SK-N-SH (cell line): Measurements from ENCODE around the gene ARID4A. TPM values are rescaled to one million over a fixed set of nuclear protein-coding genes. Genes with fewer than 3 reads are reported as not detected.

Experiments used
- CTCF ChIA-PET: fragments of 300-600, 350-600 bp; formaldehyde crosslinking; extraction: SDS; loops from one replicate; lab custom pipeline; 2021; lab: Yijun Ruan, JAX
- POLR2A ChIA-PET: fragments of 350-600 bp; sonication (Branson Sonifier 250); formaldehyde crosslinking; extraction: SDS; loops from one replicate; lab custom pipeline; 2020; ENCODE audit warnings: antibody characterized with exemption, inconsistent platforms; lab: Yijun Ruan, JAX
- DNase-seq: peaks from one replicate; pipeline ENCODE4 v3.0.0; 2012
- H2AFZ ChIP-seq: fragments of 200-600 bp; sonication (generic); 2 replicates; pipeline ENCODE4 v1.8.1; 2016; ENCODE audit warnings: antibody characterized with exemption, mild to moderate bottlenecking, low read depth
- H3F3A ChIP-seq: fragments of 200-600 bp; sonication (generic); replicated peaks from 2 replicates; pipeline ENCODE3; 2016; ENCODE audit warnings: antibody characterized with exemption, mild to moderate bottlenecking; ENCODE audit not compliant: insufficient read depth
- H3K27ac ChIP-seq, 2 experiments: fragments of 200-500 bp in 1 of 2; fragments of 200-600 bp in 1 of 2; sonication (Bioruptor generic) in 1 of 2; sonication (generic), shearing (Covaris generic) in 1 of 2; 2 replicates each; pipeline versions ENCODE4 v1.5.1 to v1.6.1; 2014 to 2016; ENCODE audit warnings: low read depth in 2 of 2, inconsistent platforms in 1 of 2, low read length in 1 of 2, mild to moderate bottlenecking in 1 of 2, mixed read lengths in 1 of 2
- H3K27me3 ChIP-seq: fragments of 200-600 bp; sonication (generic), shearing (Covaris generic); 2 replicates; pipeline ENCODE4 v1.6.1; 2016; ENCODE audit warnings: mixed run types; ENCODE audit not compliant: insufficient read depth
- H3K36me3 ChIP-seq, 2 experiments: fragments of 200-500 bp in 1 of 2; fragments of 200-600 bp in 1 of 2; sonication (Bioruptor generic) in 1 of 2; sonication (generic) in 1 of 2; replicated peaks in 1 of 2; 2 replicates each; pipeline versions ENCODE3 to v1.5.1; 2014 to 2016; ENCODE audit warnings: low read length in 1 of 2, mild to moderate bottlenecking in 1 of 2; ENCODE audit not compliant: insufficient read depth in 2 of 2, control insufficient read depth in 1 of 2
- H3K4me1 ChIP-seq, 2 experiments: fragments of 200-500 bp in 1 of 2; fragments of 200-600 bp in 1 of 2; sonication (Bioruptor generic) in 1 of 2; sonication (generic), shearing (Covaris generic) in 1 of 2; 2 replicates each; pipeline versions ENCODE4 v1.5.1 to v1.6.1; 2014 to 2016; ENCODE audit warnings: low read depth in 1 of 2, low read length in 1 of 2, mixed run types in 1 of 2; ENCODE audit not compliant: insufficient read depth in 2 of 2, control insufficient read depth in 1 of 2
- H3K4me2 ChIP-seq: fragments of 200-600 bp; sonication (generic), shearing (Covaris generic); 2 replicates; pipeline ENCODE4 v1.6.1; 2017; ENCODE audit warnings: mixed run types
- H3K4me3 ChIP-seq, 2 experiments: fragments of 200-500 bp in 1 of 2; fragments of 200-600 bp in 1 of 2; sonication (Bioruptor generic) in 1 of 2; sonication (generic), shearing (Covaris generic) in 1 of 2; 2 replicates each; pipeline versions ENCODE4 v1.5.1 to v1.8.1; 2014 to 2016; ENCODE audit warnings: low read depth in 2 of 2, inconsistent platforms in 1 of 2, low read length in 1 of 2, mild to moderate bottlenecking in 1 of 2, mixed read lengths in 1 of 2, moderate library complexity in 1 of 2
- H3K79me2 ChIP-seq: fragments of 200-600 bp; sonication (generic); 2 replicates; pipeline ENCODE4 v1.8.1; 2017; ENCODE audit warnings: mild to moderate bottlenecking; ENCODE audit not compliant: insufficient read depth
- H3K9ac ChIP-seq: fragments of 200-600 bp; sonication (generic); 2 replicates; pipeline ENCODE4 v1.6.1; 2017; ENCODE audit warnings: mixed run types
- H3K9me2 ChIP-seq: fragments of 200-600 bp; sonication (generic); 2 replicates; pipeline ENCODE4 v1.6.1; 2017; ENCODE audit warnings: mixed run types
- H3K9me3 ChIP-seq: fragments of 200-600 bp; sonication (generic); 2 replicates; pipeline ENCODE4 v1.6.1; 2017; ENCODE audit warnings: mixed run types, mild to moderate bottlenecking, moderate library complexity
- H4K20me1 ChIP-seq: fragments of 200-600 bp; sonication (generic); 2 replicates; pipeline ENCODE4 v1.6.1; 2017; ENCODE audit warnings: mild to moderate bottlenecking, mixed run types; ENCODE audit not compliant: insufficient read depth
- CTCF ChIP-seq: fragments of 200-600 bp; sonication (generic); IDR thresholded peaks from 2 replicates; pipeline ENCODE4 v1.6.1; 2017; ENCODE audit warnings: antibody characterized with exemption, mild to moderate bottlenecking, moderate library complexity
- EP300 ChIP-seq, 2 experiments: IDR thresholded peaks; 2 replicates each; pipeline versions ENCODE4 v1.4.0 to v1.6.1; 2012; ENCODE audit warnings: borderline replicate concordance in 1 of 2, low read depth in 1 of 2, low read length in 1 of 2
- JUND ChIP-seq: IDR thresholded peaks from 2 replicates; pipeline ENCODE4 v1.4.0; 2012
- MXI1 ChIP-seq: IDR thresholded peaks from 2 replicates; pipeline ENCODE4 v1.6.1; 2012; ENCODE audit warnings: mild to moderate bottlenecking, low read depth, low read length, improper control_type of control experiment
- POLR2AphosphoS5 ChIP-seq: IDR thresholded peaks from 2 replicates; pipeline ENCODE4 v1.6.1; 2012; ENCODE audit warnings: low read depth, low read length
- SMC3 ChIP-seq: IDR thresholded peaks from 2 replicates; pipeline ENCODE4 v1.6.1; 2012; ENCODE audit warnings: low read depth, low read length, improper control_type of control experiment
- TCF12 ChIP-seq: IDR thresholded peaks from 2 replicates; pipeline ENCODE4 v1.4.0; 2012
- USF1 ChIP-seq: IDR thresholded peaks from 2 replicates; pipeline ENCODE4 v1.4.0; 2012; ENCODE audit warnings: low read depth, borderline replicate concordance
- WGBS: methylation state at CpG from one replicate; pipeline ENCODE4 v1.1.6; 2017; ENCODE audit warnings: low lambda C conversion rate; 5-methylcytosine and 5-hydroxymethylcytosine counted together
- polyA plus RNA-seq, 3 experiments: library from polyadenylated mRNA; depleted of rRNA; stranded (reverse); fragments of >200 nt; gene quantifications; 2 replicates each; pipeline ENCODE4 v1.2.3, GENCODE V29; 2012
- TF ChIP-seq, protein P1 (sequence below): IDR thresholded peaks from 2 replicates; pipeline ENCODE4 v1.6.1; 2012; ENCODE audit warnings: mild to moderate bottlenecking, low read depth, low read length, moderate library complexity
- TF ChIP-seq, protein P2 (sequence below): fragments of 150-350 bp; IDR thresholded peaks from 2 replicates; pipeline ENCODE4 v1.6.1; 2016; ENCODE audit warnings: mild to moderate bottlenecking, low read depth, low read length

Gene ARID4A
- polyA plus RNA-seq, 1 of the 3 experiments (the other 2 are of a cell fraction), result 4.6 TPM

DNA sequence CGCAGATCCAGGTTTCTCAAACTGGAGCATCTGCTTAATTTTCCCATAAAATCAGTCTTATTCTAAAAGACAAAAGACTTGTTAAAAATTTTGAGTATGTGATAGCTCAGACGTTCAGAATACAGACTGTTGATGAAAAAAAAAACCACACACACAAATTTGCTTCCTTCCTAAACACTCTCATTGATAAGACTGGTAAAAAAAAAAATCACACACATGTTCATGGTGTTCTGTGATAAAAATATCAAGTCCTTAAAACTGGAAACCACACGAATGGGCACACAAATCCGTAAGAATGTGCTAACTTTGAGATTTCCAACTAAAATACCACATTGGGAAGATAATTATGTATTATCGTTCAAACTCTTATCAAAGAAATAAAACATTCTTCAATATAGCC lies 6.7 kb upstream of the ARID4A start (continued):
- TF ChIP-seq POLR2AphosphoS5 (no peak), USF1 (no peak)

DNA sequence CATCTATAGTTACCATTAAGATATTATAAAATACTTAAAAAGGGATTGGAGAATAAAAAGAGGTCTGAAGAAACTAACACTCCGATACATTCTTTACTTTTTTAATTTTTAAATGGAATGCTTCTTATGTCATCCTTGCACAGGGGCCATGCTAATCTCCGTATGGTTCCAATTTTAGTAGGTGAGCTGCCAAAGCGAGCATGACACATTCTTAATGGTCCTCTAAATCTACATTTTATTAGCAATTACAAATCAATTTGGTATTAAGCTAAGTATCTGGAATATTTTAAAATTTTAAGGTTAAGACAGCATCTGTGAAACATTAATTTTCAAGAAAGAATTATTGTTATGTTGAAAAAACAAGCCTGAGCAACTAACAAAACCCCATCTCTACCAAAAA lies 6.2 kb upstream of the ARID4A start:
- Histone ChIP-seq H3K27me3 (no peaks in the 10 kb centered on the region), H3F3A (no peaks in the 10 kb centered on the region), H4K20me1 (peaks cover 66% of the 10 kb centered on the region), H3K9me2 (no peaks in the 10 kb centered on the region), H3K4me3 (no peak overlapping the region), H2AFZ (no peak overlapping the region), H3K27ac (peak overlapping the region in 1 of 2 experiments; percentile 11; a peak in 1 of 4 replicates), H3K9me3 (no peaks in the 10 kb centered on the region), H3K4me1 (peaks cover 3 to 11% of the 10 kb centered on the region in 2 experiments; a peak in 3 of 4 replicates), H3K4me2 (no peak overlapping the region), H3K79me2 (peaks cover 100% of the 10 kb centered on the region), H3K36me3 (peaks cover 51 to 84% of the 10 kb centered on the region in 2 experiments), H3K9ac (no peak overlapping the region)
- WGBS, result 63% methylated on average over 3 of the region's 3 CpGs
- TF ChIP-seq, protein P1, sequence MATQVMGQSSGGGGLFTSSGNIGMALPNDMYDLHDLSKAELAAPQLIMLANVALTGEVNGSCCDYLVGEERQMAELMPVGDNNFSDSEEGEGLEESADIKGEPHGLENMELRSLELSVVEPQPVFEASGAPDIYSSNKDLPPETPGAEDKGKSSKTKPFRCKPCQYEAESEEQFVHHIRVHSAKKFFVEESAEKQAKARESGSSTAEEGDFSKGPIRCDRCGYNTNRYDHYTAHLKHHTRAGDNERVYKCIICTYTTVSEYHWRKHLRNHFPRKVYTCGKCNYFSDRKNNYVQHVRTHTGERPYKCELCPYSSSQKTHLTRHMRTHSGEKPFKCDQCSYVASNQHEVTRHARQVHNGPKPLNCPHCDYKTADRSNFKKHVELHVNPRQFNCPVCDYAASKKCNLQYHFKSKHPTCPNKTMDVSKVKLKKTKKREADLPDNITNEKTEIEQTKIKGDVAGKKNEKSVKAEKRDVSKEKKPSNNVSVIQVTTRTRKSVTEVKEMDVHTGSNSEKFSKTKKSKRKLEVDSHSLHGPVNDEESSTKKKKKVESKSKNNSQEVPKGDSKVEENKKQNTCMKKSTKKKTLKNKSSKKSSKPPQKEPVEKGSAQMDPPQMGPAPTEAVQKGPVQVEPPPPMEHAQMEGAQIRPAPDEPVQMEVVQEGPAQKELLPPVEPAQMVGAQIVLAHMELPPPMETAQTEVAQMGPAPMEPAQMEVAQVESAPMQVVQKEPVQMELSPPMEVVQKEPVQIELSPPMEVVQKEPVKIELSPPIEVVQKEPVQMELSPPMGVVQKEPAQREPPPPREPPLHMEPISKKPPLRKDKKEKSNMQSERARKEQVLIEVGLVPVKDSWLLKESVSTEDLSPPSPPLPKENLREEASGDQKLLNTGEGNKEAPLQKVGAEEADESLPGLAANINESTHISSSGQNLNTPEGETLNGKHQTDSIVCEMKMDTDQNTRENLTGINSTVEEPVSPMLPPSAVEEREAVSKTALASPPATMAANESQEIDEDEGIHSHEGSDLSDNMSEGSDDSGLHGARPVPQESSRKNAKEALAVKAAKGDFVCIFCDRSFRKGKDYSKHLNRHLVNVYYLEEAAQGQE, result no peak
- no peak for TF ChIP-seq CTCF
- no peak for TF ChIP-seq SMC3
- TF ChIP-seq EP300 (IDR thresholded peaks at IDR 0.05; ENCODE audit: borderline replicate concordance in 1 of 2, low read depth in 1 of 2, low read length in 1 of 2), result 0 out of 4 replicates have a peak, but pooled peaks of 1 of the 2 experiments have one; percentile 23
- TF ChIP-seq, protein P2, sequence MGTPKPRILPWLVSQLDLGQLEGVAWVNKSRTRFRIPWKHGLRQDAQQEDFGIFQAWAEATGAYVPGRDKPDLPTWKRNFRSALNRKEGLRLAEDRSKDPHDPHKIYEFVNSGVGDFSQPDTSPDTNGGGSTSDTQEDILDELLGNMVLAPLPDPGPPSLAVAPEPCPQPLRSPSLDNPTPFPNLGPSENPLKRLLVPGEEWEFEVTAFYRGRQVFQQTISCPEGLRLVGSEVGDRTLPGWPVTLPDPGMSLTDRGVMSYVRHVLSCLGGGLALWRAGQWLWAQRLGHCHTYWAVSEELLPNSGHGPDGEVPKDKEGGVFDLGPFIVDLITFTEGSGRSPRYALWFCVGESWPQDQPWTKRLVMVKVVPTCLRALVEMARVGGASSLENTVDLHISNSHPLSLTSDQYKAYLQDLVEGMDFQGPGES, result no peak
- 0 out of 2 replicates have a peak, but pooled peaks have one; percentile 14 for TF ChIP-seq JUND
- TF ChIP-seq TCF12, result peak; percentile 74
- TF ChIP-seq MXI1, result no peak
- DNase-seq, result no peak
- ChIA-PET POLR2A (no interaction called here), CTCF (interaction anchor here (1.6 kb wide), 1 partner anchor 103 kb away, joined by 3 read pairs; the partner anchor contains the start of gene TOMM20L)
